ENCODE data around the gene PCMT1. TPM values are rescaled to one million over a fixed set of nuclear protein-coding genes. Genes with fewer than 3 reads are reported as not detected.

The PCMT1 gene
- total RNA-seq (2022; extraction: Qiagen RNA extraction) = 85.6 to 102 TPM (median 89.5 TPM) in 5 replicates

DNA sequence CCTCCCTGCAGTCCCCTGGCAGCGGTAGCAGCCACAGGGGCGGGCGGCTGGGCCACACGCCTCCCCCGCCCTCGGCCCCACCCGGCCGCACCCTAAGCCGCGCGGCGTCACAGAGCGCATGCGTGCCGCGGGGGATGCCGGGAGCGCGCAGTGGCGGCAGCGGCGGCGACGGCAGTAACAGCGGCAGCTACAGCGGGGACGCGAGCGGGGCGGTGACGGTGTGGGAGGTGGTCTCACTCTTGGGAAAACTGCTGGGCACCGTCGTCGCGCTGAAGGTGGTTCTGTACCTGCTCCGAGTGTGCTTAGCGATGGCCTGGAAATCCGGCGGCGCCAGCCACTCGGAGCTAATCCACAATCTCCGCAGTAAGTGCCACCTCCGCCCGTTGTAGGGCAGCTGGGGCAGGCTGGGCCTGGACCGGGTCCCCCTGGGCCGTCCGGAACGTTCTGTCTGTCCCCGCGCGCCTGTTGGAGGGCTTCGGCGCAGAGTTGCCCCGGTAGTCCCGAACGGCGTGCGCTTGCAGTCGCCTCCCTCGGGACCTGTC lies at the start of gene PCMT1:
PCMT1 (plus strand) TSS at position 148 of the 542 bp plus-strand sequence; CDS start at position 309, 161 bp downstream.

DNA sequence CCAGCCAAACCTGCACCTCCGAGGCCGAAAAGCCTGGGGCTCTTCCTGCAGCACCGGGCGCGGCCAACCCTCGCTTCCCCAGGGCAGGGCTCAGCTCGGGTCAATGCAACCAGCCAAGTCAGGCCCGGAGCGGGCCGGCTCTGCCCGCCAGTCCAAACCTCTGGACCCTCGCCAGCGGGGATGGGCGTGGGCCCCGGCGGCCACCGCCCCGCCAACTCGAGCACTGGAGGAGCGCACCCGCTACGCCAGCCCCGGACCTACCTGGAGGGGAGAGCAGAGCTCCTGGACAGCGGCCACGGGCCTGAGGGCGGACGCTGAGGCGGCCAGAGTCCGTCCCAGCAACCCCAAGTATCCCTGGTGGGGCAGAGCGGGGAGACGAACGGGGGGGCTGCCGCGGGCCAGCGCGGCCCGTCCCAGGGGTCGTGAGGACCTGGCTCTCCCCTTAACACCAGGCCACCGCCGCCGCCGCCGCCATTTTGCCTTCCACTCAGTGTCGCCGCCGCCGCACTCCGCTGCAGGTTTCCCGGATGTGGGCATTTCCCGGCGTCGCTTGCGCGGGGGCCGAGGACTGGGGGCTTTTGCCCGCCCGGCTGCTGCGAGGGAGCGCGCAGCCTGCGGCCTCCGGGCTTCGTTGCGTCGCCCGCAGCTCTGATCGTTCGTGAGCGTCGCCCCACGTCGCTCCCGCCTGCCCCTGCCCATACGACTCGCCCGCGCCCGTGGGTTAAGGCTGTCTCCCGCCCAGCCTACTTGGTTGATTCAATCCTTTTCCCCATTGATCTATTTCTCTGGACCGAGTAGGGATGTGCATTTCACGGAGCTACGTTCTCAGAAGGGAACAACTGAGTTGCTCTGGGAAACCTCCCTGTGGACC lies 31.7 kb upstream of the PCMT1 start, which contains the start of gene LATS1:
LATS1 (minus strand) TSS at position 514 of the 871 bp plus-strand sequence. CDS start 15,975 bp downstream, outside the sequence.

DNA sequence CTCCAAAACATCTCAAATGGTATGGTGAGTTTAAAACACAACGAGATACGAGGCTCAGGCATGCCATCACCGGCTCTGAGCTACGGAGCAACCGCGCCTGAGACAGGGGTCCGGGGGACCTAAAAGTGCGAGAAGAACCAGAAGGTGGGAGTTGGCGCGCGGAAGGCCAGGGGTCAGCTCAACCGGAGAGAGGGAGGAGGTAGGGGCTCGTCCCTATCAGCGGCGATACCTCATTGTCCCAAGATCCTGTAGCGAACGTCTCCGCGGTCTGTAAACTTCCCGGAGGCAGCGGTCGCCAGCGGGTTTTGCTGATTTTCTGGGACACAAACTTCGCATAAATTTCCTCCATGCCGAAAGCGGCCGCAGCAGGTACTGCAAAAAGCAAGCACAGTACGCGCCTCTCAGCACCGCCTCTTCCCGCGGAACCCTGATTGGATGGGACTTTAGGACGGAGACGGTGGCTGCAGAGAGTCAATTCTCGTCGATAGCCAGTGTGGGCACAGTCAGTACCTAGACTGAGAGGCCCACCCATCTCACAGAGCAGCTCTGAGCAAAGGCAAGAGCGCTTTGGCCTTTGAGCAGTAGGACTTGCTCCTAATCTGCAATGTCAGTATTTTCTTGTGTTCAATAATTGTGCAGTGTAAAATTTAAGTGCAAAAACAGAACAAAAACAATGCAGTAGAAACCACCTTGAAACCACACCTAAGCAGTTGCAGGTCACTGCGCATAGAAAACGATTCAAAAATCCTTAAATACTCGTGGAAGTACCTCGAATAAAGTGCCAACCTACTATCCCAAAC lies 3.2 kb upstream of the PCMT1 start, which contains the start of gene NUP43:
NUP43 (minus strand) TSS at position 383 of the 800 bp plus-strand sequence; CDS start at position 349, 34 bp downstream.

Other genes starting within 250 kb of the PCMT1 start
- 11.6 to 20.6 TPM (median 13.4 TPM) in 5 replicates for gene PPIL4, start 203.7 kb upstream of the PCMT1 start, total RNA-seq (2022; extraction: Qiagen RNA extraction)
- 23.6 to 34.2 TPM (median 26.6 TPM) in 5 replicates for gene GINM1, start 183.4 kb upstream of the PCMT1 start, total RNA-seq (2022; extraction: Qiagen RNA extraction)
- 10.3 to 15.0 TPM (median 11.1 TPM) in 5 replicates for gene KATNA1, start 101.0 kb upstream of the PCMT1 start, total RNA-seq (2022; extraction: Qiagen RNA extraction)
- gene LATS1, start 31.6 kb upstream of the PCMT1 start, total RNA-seq (2022; extraction: Qiagen RNA extraction) = 4.8 to 8.2 TPM (median 8.0 TPM) in 5 replicates
- gene NUP43, start 3.2 kb upstream of the PCMT1 start, total RNA-seq (2022; extraction: Qiagen RNA extraction) = 13.0 to 17.4 TPM (median 15.0 TPM) in 5 replicates
- gene LRP11, start 114.6 kb downstream of the PCMT1 start, total RNA-seq (2022; extraction: Qiagen RNA extraction) = 26.4 to 34.5 TPM (median 34.0 TPM) in 5 replicates
- 1.9 to 3.3 TPM (median 2.8 TPM) in 5 replicates for gene RAET1E, start 148.4 kb downstream of the PCMT1 start, total RNA-seq (2022; extraction: Qiagen RNA extraction)
- 6.6 to 11.2 TPM (median 9.7 TPM) in 5 replicates for gene RAET1G, start 173.4 kb downstream of the PCMT1 start, total RNA-seq (2022; extraction: Qiagen RNA extraction)
- gene ULBP2, start 192.3 kb downstream of the PCMT1 start, total RNA-seq (2022; extraction: Qiagen RNA extraction) = 3.2 to 4.0 TPM (median 3.6 TPM) in 5 replicates
- 0.77 to 0.89 TPM (median 0.83 TPM) in 5 replicates for gene ULBP1, start 214.2 kb downstream of the PCMT1 start, total RNA-seq (2022; extraction: Qiagen RNA extraction)

Measured in A549 treated with Hydrocortisone at 1 μM for 4 hours (cell line).